ENCODE results near the gene PRR5.

The PRR5 gene

DNA sequence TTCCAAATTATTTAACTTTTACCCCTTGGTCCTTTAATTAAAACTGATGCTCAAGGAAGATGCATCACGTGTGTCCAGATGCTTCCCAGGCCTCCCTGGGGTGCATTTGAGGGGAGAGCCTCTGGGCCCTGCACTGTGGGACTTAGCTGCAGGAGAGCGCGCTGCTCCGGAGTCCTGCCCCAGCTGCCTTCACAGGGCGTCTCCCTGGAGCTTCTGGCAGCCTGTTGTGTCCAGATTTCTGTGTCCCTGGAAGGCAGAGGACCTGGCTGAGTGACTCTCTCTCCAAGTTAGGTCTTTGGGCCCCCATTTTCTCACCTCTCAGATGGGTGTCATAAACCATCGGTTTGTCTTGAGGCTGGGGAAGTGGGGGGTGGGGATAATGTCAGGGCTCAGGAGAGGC lies 53.4 kb downstream of the PRR5 start:
- TF ChIP-seq SIN3A (IDR thresholded peaks at IDR 0.05; ENCODE audit: borderline replicate concordance, insufficient read depth, low read length) (no peak), FOXP2 (optimal IDR thresholded peaks at IDR 0.05; ENCODE audit: borderline replicate concordance, extremely low read depth, extremely low read length, insufficient read depth) (no peak), TAF1 (IDR thresholded peaks at IDR 0.05; ENCODE audit: borderline replicate concordance, insufficient read depth, low read length) (no peak), POLR2AphosphoS5 (IDR thresholded peaks at IDR 0.05; ENCODE audit: low read depth, low read length) (no peak)
- TF ChIP-seq, protein P1, sequence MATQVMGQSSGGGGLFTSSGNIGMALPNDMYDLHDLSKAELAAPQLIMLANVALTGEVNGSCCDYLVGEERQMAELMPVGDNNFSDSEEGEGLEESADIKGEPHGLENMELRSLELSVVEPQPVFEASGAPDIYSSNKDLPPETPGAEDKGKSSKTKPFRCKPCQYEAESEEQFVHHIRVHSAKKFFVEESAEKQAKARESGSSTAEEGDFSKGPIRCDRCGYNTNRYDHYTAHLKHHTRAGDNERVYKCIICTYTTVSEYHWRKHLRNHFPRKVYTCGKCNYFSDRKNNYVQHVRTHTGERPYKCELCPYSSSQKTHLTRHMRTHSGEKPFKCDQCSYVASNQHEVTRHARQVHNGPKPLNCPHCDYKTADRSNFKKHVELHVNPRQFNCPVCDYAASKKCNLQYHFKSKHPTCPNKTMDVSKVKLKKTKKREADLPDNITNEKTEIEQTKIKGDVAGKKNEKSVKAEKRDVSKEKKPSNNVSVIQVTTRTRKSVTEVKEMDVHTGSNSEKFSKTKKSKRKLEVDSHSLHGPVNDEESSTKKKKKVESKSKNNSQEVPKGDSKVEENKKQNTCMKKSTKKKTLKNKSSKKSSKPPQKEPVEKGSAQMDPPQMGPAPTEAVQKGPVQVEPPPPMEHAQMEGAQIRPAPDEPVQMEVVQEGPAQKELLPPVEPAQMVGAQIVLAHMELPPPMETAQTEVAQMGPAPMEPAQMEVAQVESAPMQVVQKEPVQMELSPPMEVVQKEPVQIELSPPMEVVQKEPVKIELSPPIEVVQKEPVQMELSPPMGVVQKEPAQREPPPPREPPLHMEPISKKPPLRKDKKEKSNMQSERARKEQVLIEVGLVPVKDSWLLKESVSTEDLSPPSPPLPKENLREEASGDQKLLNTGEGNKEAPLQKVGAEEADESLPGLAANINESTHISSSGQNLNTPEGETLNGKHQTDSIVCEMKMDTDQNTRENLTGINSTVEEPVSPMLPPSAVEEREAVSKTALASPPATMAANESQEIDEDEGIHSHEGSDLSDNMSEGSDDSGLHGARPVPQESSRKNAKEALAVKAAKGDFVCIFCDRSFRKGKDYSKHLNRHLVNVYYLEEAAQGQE (IDR thresholded peaks at IDR 0.05; ENCODE audit: insufficient read depth in 1 of 2, low read depth in 2 of 2, low read length in 2 of 2), result no peak

DNA sequence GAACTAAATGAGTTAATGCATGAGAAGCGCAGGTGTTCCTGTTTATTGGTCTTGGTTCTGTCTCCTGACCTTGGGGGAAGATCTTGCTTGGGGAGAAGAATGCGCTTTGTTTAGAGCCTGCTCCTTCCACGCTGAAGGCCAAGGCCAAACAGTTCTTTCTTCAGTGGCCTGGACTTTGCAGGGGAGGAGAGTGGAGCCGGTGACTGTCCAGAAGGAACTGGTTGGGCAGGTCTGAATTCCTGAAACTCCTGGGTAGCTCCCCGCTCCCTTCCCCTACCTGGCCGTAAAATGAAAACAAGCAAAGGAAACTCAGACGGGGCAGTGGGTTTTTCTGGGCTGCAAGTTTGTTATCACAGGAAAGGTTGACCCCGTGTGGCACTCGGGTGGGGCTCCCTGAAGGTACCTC lies 54.0 kb downstream of the PRR5 start:
- TF ChIP-seq POLR2AphosphoS5 (IDR thresholded peaks at IDR 0.05; ENCODE audit: low read depth, low read length), result no peak
- TF ChIP-seq, protein P1 (IDR thresholded peaks at IDR 0.05; ENCODE audit: insufficient read depth in 1 of 2, low read depth in 2 of 2, low read length in 2 of 2), result no peak
- TF ChIP-seq SIN3A (IDR thresholded peaks at IDR 0.05; ENCODE audit: borderline replicate concordance, insufficient read depth, low read length), result no peak
- no peak for TF ChIP-seq TAF1 (IDR thresholded peaks at IDR 0.05; ENCODE audit: borderline replicate concordance, insufficient read depth, low read length)
- TF ChIP-seq FOXP2 (optimal IDR thresholded peaks at IDR 0.05; ENCODE audit: borderline replicate concordance, extremely low read depth, extremely low read length, insufficient read depth), result no peak

DNA sequence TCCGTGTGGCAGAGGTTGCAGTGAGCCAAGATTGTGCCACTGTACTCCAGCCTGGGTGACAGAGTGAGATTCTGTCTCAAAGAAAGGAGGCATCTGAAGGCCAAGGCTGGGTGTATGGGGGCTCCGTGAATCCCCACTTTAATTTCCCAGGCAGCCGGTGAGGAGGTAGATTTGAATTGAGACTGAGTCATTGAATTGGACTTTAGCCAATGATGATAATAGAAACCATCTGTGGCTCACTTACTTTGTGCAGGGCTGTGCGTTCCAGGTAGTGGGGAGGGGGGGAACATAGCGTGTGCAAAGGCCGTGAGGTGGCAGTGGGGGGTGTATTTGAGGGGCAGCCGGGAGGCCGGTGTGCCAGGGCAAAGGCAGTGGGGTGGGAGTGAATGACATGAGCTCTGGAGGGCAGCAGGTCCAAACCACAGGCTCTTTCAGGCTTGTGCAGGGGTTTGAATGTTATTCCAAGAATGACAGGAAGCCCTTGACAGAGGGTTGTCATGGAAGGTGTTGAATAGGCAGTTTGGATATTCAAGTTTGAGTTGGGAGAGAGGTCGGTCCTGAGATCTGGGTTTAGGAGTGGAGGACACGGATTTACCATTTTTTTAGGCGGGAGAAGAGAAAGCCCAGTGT lies 56.5 kb downstream of the PRR5 start:
- TF ChIP-seq, protein P1 (IDR thresholded peaks at IDR 0.05; ENCODE audit: insufficient read depth in 1 of 2, low read depth in 2 of 2, low read length in 2 of 2), result no peak
- no peak for TF ChIP-seq POLR2AphosphoS5 (IDR thresholded peaks at IDR 0.05; ENCODE audit: low read depth, low read length)
- TF ChIP-seq FOXP2 (optimal IDR thresholded peaks at IDR 0.05; ENCODE audit: borderline replicate concordance, extremely low read depth, extremely low read length, insufficient read depth), result no peak
- no peak for TF ChIP-seq SIN3A (IDR thresholded peaks at IDR 0.05; ENCODE audit: borderline replicate concordance, insufficient read depth, low read length)
- no peak for TF ChIP-seq TAF1 (IDR thresholded peaks at IDR 0.05; ENCODE audit: borderline replicate concordance, insufficient read depth, low read length)

DNA sequence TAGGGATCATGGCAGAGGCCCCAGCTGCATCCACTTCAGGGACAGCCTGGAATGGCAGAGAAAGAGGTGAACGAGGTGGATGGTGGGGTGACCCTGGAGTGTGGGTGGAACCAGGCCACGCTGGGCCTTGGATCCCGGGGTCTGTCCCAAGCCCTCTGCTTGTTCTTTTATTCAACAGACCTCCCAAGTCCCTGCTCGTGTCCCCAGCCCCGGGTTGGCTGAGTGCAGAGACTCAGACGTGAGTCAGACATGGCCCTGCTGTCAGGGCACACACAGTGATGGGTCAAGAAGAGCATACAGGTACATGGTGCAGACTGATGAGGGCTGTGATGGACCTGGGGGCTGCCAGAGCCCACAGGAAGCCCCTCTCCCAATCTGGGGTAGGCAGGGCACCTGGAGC lies 57.0 kb downstream of the PRR5 start:
- TF ChIP-seq POLR2AphosphoS5 (IDR thresholded peaks at IDR 0.05; ENCODE audit: low read depth, low read length) (no peak), TAF1 (IDR thresholded peaks at IDR 0.05; ENCODE audit: borderline replicate concordance, insufficient read depth, low read length) (no peak), SIN3A (IDR thresholded peaks at IDR 0.05; ENCODE audit: borderline replicate concordance, insufficient read depth, low read length) (no peak), FOXP2 (optimal IDR thresholded peaks at IDR 0.05; ENCODE audit: borderline replicate concordance, extremely low read depth, extremely low read length, insufficient read depth) (no peak)
- TF ChIP-seq, protein P1 (IDR thresholded peaks at IDR 0.05; ENCODE audit: insufficient read depth in 1 of 2, low read depth in 2 of 2, low read length in 2 of 2), result no peak
